DMS53 treated with DMSO at 0.1 percent for 48 hours (cell line): ENCODE measurements around the gene ZNF385C.
A peak's percentile ranks its signal among the peaks of the same experiment; 100 is the strongest.

ENCODE experiments used
- DNase-seq: peaks from one replicate; lab custom pipeline; 2025; ENCODE audit not compliant: unreplicated experiment; lab: John Stamatoyannopoulos, UW

The ZNF385C gene

GRCh38 chr17:42052346-42052877 lies 45.9 kb downstream of the ZNF385C start:
- DNase-seq, result no peak

- DNase-seq, result no peak
Measured at GRCh38 chr17:42051645-42052044, 46.6 kb downstream of the ZNF385C start.

GRCh38 chr17:42051013-42051400 lies 47.3 kb downstream of the ZNF385C start:
- no peak for DNase-seq

DNA sequence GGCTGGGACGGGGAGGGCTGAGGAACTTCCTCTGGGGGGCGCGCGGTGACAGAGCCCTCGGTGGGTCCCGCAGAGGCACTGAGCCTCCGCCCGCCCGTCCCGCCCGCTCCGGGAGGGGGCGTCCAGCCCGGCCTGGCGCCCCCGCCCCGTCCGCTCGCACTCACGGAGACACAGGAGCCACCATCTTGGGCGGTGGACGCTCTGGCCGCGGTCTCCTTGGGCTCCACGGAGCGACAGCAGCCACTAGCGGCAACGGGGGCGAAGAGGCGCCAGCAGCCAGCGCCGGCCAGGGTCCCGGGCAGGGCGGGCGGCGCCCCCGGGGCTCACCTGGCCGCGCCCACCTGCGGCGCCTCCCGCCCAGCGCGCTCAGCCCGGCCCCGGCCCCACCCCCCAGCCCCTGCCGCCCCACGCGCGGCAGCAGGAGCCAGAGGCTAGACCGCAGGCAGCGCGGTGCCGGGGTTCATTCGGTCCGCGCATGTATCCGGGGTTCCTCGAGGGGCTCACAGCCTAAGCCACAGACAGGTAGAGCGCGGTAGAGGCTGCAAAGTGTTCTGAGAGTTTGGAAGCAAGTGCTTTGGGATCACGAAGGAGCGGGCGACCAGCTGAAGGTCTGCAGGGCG lies 47.8 kb downstream of the ZNF385C start, which contains the start of gene C17orf113:
TSS of gene C17orf113 (minus strand) at position 209 of the 620 bp plus-strand sequence. CDS start 7,225 bp downstream, outside the sequence.
- DNase-seq, result no peak

- no peak for DNase-seq
Measured at GRCh38 chr17:42049834-42050392, 48.4 kb downstream of the ZNF385C start.

- no peak for DNase-seq
Measured at GRCh38 chr17:42047343-42047742, 50.9 kb downstream of the ZNF385C start.

DNA sequence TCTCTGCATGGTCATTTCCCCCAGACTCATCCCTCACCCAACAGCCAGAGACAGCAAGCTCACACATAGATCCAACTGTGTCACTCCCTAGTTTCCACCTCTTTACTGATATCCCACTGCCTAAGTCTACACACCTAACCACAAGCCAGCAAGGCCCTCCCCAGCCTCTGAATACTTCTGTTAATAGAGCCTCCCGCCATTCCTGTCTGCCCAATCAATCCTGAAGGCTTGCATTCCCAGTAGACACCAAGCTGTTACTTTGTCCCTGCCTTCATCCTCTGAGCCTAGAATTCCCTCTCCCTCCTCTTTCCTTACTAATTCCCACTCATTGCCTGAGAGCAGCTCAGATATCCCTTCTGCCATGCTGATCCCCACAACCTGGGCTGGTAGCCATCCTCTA lies 52.6 kb downstream of the ZNF385C start:
- DNase-seq, result no peak

DNA sequence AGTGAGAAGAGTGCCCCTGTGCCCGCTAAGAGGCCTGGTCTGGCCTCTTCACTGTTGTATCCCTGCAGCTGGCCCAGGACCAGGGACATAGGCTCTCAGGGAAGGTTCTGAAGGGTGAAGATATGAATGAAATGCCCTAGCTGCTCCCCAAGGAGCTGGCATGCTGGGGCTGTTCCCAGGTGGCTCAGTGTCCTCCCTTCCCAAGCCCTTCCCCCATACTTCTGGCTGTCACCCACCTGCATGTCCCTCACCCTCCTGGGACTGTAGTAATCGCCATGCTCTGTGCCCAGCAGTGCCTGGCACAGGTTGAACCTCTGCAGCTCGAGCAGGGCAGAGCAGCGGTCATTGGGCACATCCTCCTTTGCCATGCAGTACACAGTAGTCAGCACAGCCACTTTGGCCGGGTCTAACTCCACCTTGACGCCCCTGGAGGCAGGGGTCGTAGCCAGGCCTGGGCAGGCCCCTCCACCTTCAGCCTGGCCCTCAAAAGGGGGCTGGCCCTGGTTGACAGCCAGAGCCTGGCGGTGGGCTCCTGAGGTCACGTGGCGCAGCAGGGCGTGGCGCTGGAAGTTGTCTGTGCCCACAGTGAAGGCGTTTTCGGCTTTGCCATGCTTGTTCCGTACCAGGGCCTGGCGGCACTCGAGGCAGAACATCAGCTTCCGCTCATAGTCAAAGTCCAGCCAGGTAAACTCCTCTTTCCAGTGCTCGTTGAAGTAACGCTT lies 55.5 kb downstream of the ZNF385C start:
- DNase-seq, result no peak

DNA sequence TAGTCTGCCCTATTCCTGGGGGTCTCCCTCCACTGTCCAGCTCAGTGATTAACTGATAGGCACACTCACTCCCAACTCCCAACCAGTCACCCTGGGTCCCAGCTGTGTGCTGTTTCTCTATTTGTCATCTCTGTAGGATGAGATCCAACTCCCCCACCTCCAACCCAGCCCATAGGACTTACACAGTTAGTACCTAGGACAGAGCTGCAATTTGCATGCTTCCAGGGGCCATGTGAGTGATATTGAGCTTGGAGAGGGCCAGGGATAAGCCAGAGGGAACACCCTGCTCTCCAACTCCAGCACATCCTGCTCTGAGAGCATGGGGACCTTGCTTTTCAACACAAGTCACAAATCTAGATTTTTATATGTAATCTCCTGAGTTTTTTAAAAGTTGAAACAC lies 56.7 kb downstream of the ZNF385C start:
- DNase-seq, result no peak

- no peak for DNase-seq
Measured at GRCh38 chr17:42040818-42041217, 57.5 kb downstream of the ZNF385C start.

DNA sequence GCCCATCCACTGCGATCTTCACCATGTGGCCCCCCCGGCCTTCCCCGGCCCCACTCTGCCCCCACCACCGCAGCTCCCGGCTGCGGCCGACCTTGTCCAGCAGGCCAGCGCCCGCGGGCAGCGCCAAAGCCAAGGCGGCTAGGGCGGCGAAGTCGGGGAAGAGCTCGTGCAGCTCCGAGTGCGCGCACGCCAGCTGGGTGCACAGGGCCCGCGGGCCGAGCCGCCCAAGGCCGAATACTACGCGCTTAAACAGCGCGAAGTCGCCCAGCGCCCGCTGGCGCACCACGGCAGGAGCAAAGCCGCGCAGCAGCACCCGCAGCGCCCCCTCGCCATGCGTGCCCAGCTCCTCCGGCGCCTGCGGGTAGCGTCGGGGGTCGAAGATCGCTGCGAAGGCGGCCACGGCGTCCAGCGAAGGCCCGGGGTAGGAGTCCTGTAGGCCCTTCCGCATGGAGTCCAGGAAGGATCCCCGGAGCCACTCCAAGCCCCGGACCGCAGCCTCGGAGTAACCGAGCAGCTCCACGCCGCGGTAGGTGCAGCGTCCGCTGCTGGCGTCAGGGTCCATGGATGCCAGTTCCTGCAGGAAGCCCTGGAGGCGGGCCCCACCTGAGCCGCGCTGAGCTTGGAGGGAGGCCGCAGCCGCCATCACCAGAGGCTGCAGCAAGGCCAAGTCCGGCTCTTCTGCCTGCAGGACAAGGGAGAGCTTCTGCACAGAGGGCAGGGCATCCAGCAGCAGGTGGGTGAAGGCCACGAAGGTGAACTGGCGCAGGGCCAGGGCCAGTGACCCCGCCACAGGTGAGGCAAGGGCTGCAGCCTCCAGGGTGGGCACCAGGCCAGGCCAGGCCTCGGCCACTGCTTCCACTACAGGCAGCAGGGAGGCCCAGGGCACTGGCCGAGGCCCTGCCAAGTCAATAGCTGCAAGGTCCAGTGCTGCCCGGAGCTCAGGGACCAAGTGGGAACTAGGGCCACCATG lies 58.2 kb downstream of the ZNF385C start:
- no peak for DNase-seq

DNA sequence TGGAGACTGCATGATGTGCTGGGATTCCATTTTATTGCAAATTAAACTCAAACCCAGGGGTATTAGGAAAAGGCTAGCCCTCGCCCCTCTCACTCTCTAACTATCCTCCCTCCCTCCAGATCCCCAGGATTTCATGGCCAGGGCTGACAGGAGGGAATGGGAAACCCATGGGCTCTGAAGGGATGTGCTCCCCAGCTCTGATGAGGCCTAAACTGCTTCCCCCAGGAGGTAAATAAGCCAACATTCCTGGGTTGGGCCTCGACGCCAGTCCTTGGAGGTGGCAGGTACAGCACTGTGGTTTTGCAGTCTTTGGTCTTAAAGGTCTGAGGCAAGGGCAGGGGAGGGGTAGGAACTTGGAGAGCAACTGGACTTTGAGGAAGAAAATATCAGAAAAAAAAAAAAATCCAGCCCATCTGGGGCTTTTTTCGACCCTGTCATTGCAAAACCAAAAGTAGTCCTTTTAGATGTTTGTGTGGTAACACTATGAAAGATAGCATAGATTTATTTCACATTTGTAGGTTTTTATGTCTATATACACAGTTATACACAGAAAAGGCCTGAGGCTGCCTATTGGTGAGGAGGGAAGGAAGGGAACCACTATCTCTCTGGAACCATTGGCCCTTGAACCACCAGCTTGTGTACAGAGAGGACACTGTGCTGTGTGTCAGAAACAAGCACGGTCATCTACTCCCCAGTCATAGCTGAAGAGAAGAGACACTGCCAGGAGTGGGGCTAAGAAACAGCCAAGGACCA lies 59.9 kb downstream of the ZNF385C start:
- DNase-seq, result no peak

- DNase-seq, result no peak
Measured at GRCh38 chr17:42034059-42034458, 64.2 kb downstream of the ZNF385C start.

GRCh38 chr17:42031584-42031983 lies 66.7 kb downstream of the ZNF385C start:
- no peak for DNase-seq

GRCh38 chr17:42028791-42029127 lies 69.5 kb downstream of the ZNF385C start:
- no peak for DNase-seq

DNA sequence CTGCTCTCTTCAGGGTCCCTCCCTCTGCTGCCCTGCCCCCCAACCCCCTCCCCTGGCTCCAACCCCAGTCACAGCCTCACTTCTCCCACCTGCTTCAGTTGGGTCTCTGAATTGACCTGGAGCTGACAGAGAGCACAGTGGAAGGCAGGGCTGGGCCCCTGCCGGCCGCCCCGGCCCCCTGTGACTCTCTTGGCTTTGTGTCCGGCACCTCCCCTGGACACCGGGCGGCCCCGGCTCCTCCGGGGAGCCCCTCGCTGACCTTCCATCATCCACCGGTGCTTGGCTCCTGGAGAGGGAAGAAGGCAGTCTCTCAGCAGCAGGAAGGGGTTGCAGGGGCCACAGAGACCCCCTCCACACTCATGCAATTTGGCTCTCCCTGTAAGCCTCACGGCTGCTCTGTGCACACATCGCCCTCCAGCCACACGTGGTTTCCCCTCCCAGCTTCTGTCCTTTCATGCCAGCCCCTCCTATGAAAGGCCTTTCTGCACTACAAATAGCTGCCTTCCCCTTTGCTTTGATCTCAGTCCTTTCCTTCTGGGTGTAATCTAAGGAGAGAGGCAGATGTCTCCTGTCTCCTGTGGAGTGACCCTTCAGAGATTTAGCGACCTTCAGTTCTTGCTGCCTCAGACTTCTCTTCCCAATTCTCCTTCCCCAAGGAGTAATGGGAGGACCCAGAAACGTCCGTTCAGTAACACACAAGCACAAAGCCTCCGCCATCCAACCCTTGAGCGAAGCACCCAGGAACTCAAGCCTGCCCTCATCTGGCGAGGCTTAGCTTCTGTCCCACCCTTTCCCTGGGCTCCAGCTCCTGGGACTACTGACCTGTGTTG lies 70.1 kb downstream of the ZNF385C start:
- DNase-seq, result peak; percentile 5

- no peak for DNase-seq
Measured at GRCh38 chr17:42027590-42027889, 70.7 kb downstream of the ZNF385C start.

DNA sequence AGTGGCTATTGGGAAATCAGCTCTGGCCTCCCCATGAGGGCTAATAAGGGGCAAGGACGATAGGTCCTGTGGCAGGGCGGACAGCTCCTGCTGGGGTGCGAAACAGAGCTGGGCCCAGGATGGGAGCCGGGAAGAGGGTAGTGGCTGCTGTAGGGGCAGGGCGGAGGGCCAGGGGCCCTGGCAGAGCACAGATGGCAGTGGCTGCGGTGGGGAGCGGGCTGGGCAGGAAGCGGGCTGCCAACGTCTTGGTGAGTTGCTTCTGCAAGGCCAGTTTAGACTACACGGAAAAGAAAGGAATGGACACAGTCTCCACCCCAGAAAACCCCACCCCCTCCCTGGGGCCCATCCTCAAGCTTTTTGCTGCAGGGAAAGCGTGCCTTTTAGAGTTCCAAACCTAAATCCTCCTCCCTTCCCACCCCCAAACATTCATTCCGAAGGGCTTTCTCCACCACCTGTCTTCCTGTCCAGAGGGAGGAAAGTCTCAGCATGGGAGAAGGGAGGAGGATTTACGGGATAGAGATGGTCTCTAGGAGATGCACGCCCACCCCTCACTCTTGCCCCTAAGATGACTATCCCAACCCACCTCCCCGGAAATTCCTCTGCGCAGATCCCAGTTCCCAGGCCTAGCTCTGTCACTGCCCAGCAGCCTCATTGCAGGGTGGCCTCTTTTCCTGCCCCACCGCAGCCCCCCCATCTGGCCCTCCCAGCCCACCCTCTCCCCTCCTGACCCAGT lies 71.2 kb downstream of the ZNF385C start:
- DNase-seq, result no peak

- no peak for DNase-seq
Measured at GRCh38 chr17:42025936-42026335, 72.3 kb downstream of the ZNF385C start.
